H1 (cell line): ENCODE measurements around the gene AURKB. TPM values are rescaled to one million over a fixed set of nuclear protein-coding genes. Genes with fewer than 3 reads are reported as not detected.
"Not testable (repeated sequence)": the region's sequence is repeated elsewhere in the genome, so short reads cannot be mapped to it uniquely, and the experiment has no call there.

Source experiments
- CTCF ChIA-PET: fragments of 300-600 bp; sonication (Branson Sonifier 250); formaldehyde crosslinking; loops from one replicate; lab custom pipeline; 2021; ENCODE audit not compliant: partially characterized antibody; lab: Charles Lee
- POLR2A ChIA-PET: fragments of 300-600 bp; sonication (Branson Sonifier 250); formaldehyde crosslinking; loops from one replicate; lab custom pipeline; 2021; ENCODE audit warnings: inconsistent platforms; ENCODE audit not compliant: partially characterized antibody; lab: Charles Lee
- DNase-seq, 2 experiments: peaks; one replicate each; pipeline versions ENCODE4 v3.0.0 to v3.0.0-alpha.2; 2010 to 2022; ENCODE audit warnings: low spot score in 2 of 2, low read depth in 1 of 2, mixed read lengths in 1 of 2
- FAIRE-seq: peaks from 2 replicates; lab custom pipeline; 2011; peaks lifted over from hg19 to GRCh38; lab: Jason Lieb, UNC
- H2AFZ ChIP-seq: 2 replicates; pipeline ENCODE4 v1.8.1; 2012; ENCODE audit warnings: low read length, inconsistent platforms
- H2AK5ac ChIP-seq: 2 replicates; pipeline ENCODE4 v1.6.1; 2013; ENCODE audit warnings: low read depth, low read length
- H2BK120ac ChIP-seq: replicated peaks from 2 replicates; pipeline ENCODE3; 2013; ENCODE audit warnings: low read depth, low read length, inconsistent platforms
- H2BK12ac ChIP-seq: 2 replicates; pipeline ENCODE4 v1.6.1; 2013; ENCODE audit warnings: low read depth, low read length
- H2BK15ac ChIP-seq: 2 replicates; pipeline ENCODE4 v1.6.1; 2013; ENCODE audit warnings: low read length
- H2BK20ac ChIP-seq: 2 replicates; pipeline ENCODE4 v1.6.1; 2013; ENCODE audit warnings: low read length
- H2BK5ac ChIP-seq: 2 replicates; pipeline ENCODE4 v1.6.1; 2013; ENCODE audit warnings: low read depth, low read length
- H3K14ac ChIP-seq: 2 replicates; pipeline ENCODE4 v1.6.1; 2013; ENCODE audit warnings: inconsistent platforms; ENCODE audit not compliant: insufficient read length
- H3K18ac ChIP-seq: 2 replicates; pipeline ENCODE4 v1.6.1; 2013; ENCODE audit warnings: low read length; ENCODE audit errors: extremely low read depth
- H3K23ac ChIP-seq: 2 replicates; pipeline ENCODE4 v1.6.1; 2013; ENCODE audit warnings: inconsistent platforms; ENCODE audit not compliant: insufficient read length
- H3K23me2 ChIP-seq: 2 replicates; pipeline ENCODE4 v1.6.1; 2013; ENCODE audit warnings: low read depth, low read length
- H3K27ac ChIP-seq: 2 replicates; pipeline ENCODE4 v1.6.1; 2011; ENCODE audit warnings: low read depth, low read length, inconsistent platforms
- H3K27me3 ChIP-seq, 4 experiments: replicated peaks in 1 of 4; 1 replicate in 1 of 4; 2 replicates in 3 of 4; pipeline versions ENCODE4 v1.6.1 to v1.8.1; 2011 to 2013; ENCODE audit warnings: low read length in 3 of 4, mild to moderate bottlenecking in 3 of 4, inconsistent platforms in 2 of 4, mixed read lengths in 2 of 4, moderate library complexity in 1 of 4; ENCODE audit not compliant: control insufficient read depth in 3 of 4, insufficient read depth in 3 of 4; ENCODE audit errors: extremely low read depth in 1 of 4
- H3K36me3 ChIP-seq, 4 experiments: 2 replicates each; pipeline versions ENCODE4 v1.6.1 to v1.8.1; 2011 to 2013; ENCODE audit warnings: mild to moderate bottlenecking in 4 of 4, low read length in 3 of 4, moderate library complexity in 2 of 4, control low read depth in 1 of 4, inconsistent platforms in 1 of 4; ENCODE audit not compliant: insufficient read depth in 4 of 4, control insufficient read depth in 2 of 4
- H3K4ac ChIP-seq: replicated peaks from 2 replicates; pipeline ENCODE3; 2013; ENCODE audit warnings: low read length, low read depth, mixed read lengths, inconsistent platforms; ENCODE audit not compliant: insufficient read length
- H3K4me1 ChIP-seq, 4 experiments: replicated peaks in 1 of 4; 1 replicate in 1 of 4; 2 replicates in 3 of 4; pipeline versions ENCODE4 v1.6.1 to v1.8.1; 2011 to 2013; ENCODE audit warnings: low read length in 3 of 4, inconsistent platforms in 2 of 4, mixed read lengths in 1 of 4; ENCODE audit not compliant: insufficient read depth in 4 of 4, control insufficient read depth in 3 of 4
- H3K4me2 ChIP-seq, 2 experiments: 2 replicates each; pipeline versions ENCODE4 v1.6.1 to v1.8.1; 2011 to 2013; ENCODE audit warnings: low read depth in 2 of 2, low read length in 2 of 2, control low read depth in 1 of 2, inconsistent platforms in 1 of 2, mild to moderate bottlenecking in 1 of 2; ENCODE audit not compliant: insufficient read depth in 1 of 2
- H3K4me3 ChIP-seq, 4 experiments: fragments of 200-600, 300-600 bp in 1 of 4; sonication (generic), shearing (Covaris generic), sonication (Bioruptor Twin) in 1 of 4; 2 replicates each; pipeline versions ENCODE4 v1.5.1 to v1.8.1; 2011 to 2016; ENCODE audit warnings: low read length in 4 of 4, low read depth in 3 of 4, control low read depth in 2 of 4, inconsistent platforms in 2 of 4, mild to moderate bottlenecking in 2 of 4, mixed read lengths in 1 of 4, moderate library complexity in 1 of 4; ENCODE audit not compliant: insufficient read depth in 2 of 4; ENCODE audit errors: extremely low read depth in 1 of 4
- H3K56ac ChIP-seq: replicated peaks from 2 replicates; pipeline ENCODE3; 2013; ENCODE audit warnings: low read depth, mild to moderate bottlenecking, mixed read lengths, low read length, inconsistent platforms; ENCODE audit not compliant: insufficient read length
- H3K79me1 ChIP-seq: 2 replicates; pipeline ENCODE4 v1.6.1; 2013; ENCODE audit warnings: low read depth, low read length, control low read depth
- H3K79me2 ChIP-seq, 2 experiments: 2 replicates each; pipeline versions ENCODE4 v1.6.1 to v1.8.1; 2012 to 2013; ENCODE audit warnings: low read length in 2 of 2, mild to moderate bottlenecking in 2 of 2, inconsistent platforms in 1 of 2; ENCODE audit not compliant: insufficient read depth in 2 of 2, control insufficient read depth in 1 of 2
- H3K9ac ChIP-seq, 4 experiments: replicated peaks in 1 of 4; 1 replicate in 1 of 4; 2 replicates in 3 of 4; pipeline versions ENCODE4 v1.6.1 to v1.8.1; 2011 to 2013; ENCODE audit warnings: low read depth in 3 of 4, low read length in 3 of 4, control low read depth in 2 of 4, mild to moderate bottlenecking in 2 of 4, moderate library complexity in 2 of 4, inconsistent platforms in 1 of 4; ENCODE audit errors: extremely low read depth in 1 of 4
- H3K9me3 ChIP-seq, 2 experiments: 2 replicates each; pipeline versions ENCODE4 v1.6.1 to v1.8.1; 2012 to 2013; ENCODE audit warnings: mild to moderate bottlenecking in 2 of 2, moderate library complexity in 2 of 2, control low read depth in 1 of 2, inconsistent platforms in 1 of 2, low read depth in 1 of 2, low read length in 1 of 2, mixed read lengths in 1 of 2; ENCODE audit not compliant: insufficient read depth in 2 of 2
- H4K20me1 ChIP-seq, 2 experiments: replicated peaks in 1 of 2; 2 replicates each; pipeline versions ENCODE3 to v1.8.1; 2011 to 2013; ENCODE audit warnings: inconsistent platforms in 2 of 2, low read length in 2 of 2, mild to moderate bottlenecking in 1 of 2; ENCODE audit not compliant: insufficient read depth in 2 of 2, control insufficient read depth in 1 of 2
- H4K5ac ChIP-seq: 2 replicates; pipeline ENCODE4 v1.6.1; 2013; ENCODE audit warnings: low read length, low read depth, mixed read lengths, inconsistent platforms; ENCODE audit not compliant: insufficient read length
- H4K8ac ChIP-seq: 2 replicates; pipeline ENCODE4 v1.8.0; 2013; ENCODE audit warnings: mild to moderate bottlenecking, moderate library complexity, low read length, inconsistent platforms; ENCODE audit not compliant: insufficient read depth; ENCODE audit errors: extremely low read depth
- H4K91ac ChIP-seq: replicated peaks from 2 replicates; pipeline ENCODE3; 2013; ENCODE audit warnings: low read length, mixed read lengths, inconsistent platforms; ENCODE audit not compliant: insufficient read length
- CREB1 ChIP-seq: IDR thresholded peaks from 2 replicates; pipeline ENCODE4 v1.6.1; 2012; ENCODE audit warnings: inconsistent platforms
- GABPA ChIP-seq: IDR thresholded peaks from 2 replicates; pipeline ENCODE4 v1.6.1; 2011; ENCODE audit warnings: mild to moderate bottlenecking, low read length, moderate library complexity, borderline replicate concordance; ENCODE audit not compliant: insufficient read depth
- KDM4A ChIP-seq: IDR thresholded peaks from one replicate; pipeline ENCODE4 v1.7.1; 2012; ENCODE audit warnings: low read depth, mild to moderate bottlenecking, moderate library complexity, low read length, inconsistent platforms; ENCODE audit not compliant: severe bottlenecking
- POU5F1 ChIP-seq: IDR thresholded peaks from 2 replicates; pipeline ENCODE4 v1.6.1; 2011; ENCODE audit warnings: low read depth, mild to moderate bottlenecking, low read length, moderate library complexity
- TEAD4 ChIP-seq: IDR thresholded peaks from 2 replicates; pipeline ENCODE4 v1.6.1; 2012; ENCODE audit warnings: low read depth, low read length, inconsistent platforms, mixed read lengths
- WGBS, 2 experiments: shearing (Covaris generic) in 1 of 2; methylation state at CpG; one replicate each; pipeline versions ENCODE4 v1.1.6 to v1.1.7; 2013 to 2015; ENCODE audit warnings: low lambda C conversion rate in 2 of 2, mixed read lengths in 2 of 2, inconsistent platforms in 1 of 2, low coverage in 1 of 2, missing lambda C conversion rate in 1 of 2; ENCODE audit not compliant: insufficient replicate concordance in 2 of 2, insufficient coverage in 1 of 2, insufficient read length in 1 of 2; ENCODE audit errors: extremely low coverage in 1 of 2, missing lambda C conversion rate in 1 of 2; 5-methylcytosine and 5-hydroxymethylcytosine counted together
- polyA plus RNA-seq, 7 experiments: library from polyadenylated mRNA; depleted of rRNA in 3 of 7; stranded (reverse) in 5 of 7; unstranded in 2 of 7; fragments of >200 nt in 5 of 7; fragments of 200-250 nt in 2 of 7; gene quantifications; 1 replicate in 5 of 7; 2 replicates in 1 of 7; 4 replicates in 1 of 7; pipeline versions ENCODE4 v1.2.1 to v1.2.3, GENCODE V29; 2011 to 2013; ENCODE audit warnings: missing spikeins in 2 of 7, mixed read lengths in 2 of 7
- total RNA-seq: library from RNA; stranded (reverse); fragmentation: NEBNext Ultra II Directional; extraction: Animal tissue kit (Norgen Biotek cat#: 25700); gene quantifications from 2 replicates; pipeline ENCODE4 v1.2.1, GENCODE V29; 2021

The AURKB gene
- total and polyA plus RNA-seq, 2 of the 8 experiments (the other 6 are each of a cell fraction or from before 2014, with no cell fraction given) = 102 to 160 TPM

DNA sequence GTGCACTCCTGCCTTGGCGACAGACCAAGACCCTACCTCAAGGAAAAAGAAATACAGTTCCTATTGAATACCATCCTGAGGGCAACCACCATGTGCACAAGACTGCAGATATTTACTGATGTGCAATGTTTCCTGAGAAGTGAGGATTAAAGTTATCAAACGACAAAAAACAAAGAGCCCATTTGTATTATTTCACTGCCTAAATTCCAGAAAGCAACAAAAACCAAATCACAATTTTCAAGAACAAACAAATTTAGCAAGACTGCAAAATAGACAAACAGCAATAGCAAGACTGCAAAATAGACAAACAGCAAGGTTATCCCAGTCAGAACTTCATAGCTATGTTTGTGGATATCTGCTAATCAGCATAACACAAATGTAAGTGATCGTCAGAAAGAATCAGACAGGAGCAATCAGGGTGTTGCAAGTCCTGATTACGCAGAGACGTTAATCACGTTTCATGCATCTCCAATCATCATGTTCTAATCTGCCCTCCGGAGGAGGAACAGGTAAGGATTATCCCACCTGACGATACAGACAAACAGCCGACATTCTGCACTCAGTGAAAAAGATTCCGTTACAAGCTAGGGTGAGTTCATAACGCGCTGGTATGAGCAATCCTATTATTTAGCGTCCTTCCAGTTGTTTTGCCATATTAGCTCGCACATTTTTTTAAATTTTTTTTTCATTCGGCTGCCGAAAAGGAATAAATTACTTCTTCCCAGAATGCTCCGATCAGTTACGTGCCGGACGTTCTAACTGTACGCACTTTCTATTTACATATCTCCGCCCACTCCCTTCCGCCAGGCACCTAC lies 37.1 kb downstream of the AURKB start (continued):
- TF ChIP-seq POU5F1 = peak; percentile 36; the same call in 1 of the 2 replicates
- peak; percentile 26 for TF ChIP-seq KDM4A
- no peak for TF ChIP-seq GABPA
- no peak; the same call in none of the 2 replicates for TF ChIP-seq CREB1
- TF ChIP-seq TEAD4 = peak; percentile 58; the same call in 1 of the 2 replicates

DNA sequence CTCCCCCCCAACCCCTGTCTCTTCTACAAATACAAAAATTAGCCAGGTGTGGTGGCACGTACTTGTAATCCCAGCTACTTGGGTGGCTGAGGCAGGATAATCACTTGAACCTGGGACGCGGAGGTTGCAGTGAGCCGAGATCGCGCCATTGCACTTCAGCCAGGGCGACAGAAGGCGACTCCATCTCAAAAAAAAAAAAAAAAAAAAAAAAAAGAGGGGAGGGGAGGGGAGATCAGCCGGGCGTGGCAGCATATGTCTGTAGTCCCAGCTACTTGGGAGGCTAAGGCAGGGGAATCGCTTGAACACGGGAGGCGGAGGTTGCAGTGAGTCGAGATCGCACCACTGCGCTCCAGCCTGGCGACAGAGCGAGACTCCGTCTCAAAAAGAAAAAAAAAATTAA lies 40.2 kb downstream of the AURKB start:
- not testable (repeated sequence) for H3K27ac ChIP-seq, H3K4ac ChIP-seq, H3K4me3 ChIP-seq, H3K9me3 ChIP-seq, H3K23me2 ChIP-seq, H3K18ac ChIP-seq, H3K4me2 ChIP-seq, H3K23ac ChIP-seq, H2BK120ac ChIP-seq, H3K79me1 ChIP-seq, DNase-seq, H3K4me1 ChIP-seq, H4K5ac ChIP-seq, H2BK12ac ChIP-seq, H4K91ac ChIP-seq, H3K27me3 ChIP-seq, H3K56ac ChIP-seq, FAIRE-seq, H2BK5ac ChIP-seq, H2BK15ac ChIP-seq, H2AFZ ChIP-seq, H3K14ac ChIP-seq, H3K9ac ChIP-seq, H3K79me2 ChIP-seq, H2BK20ac ChIP-seq, H2AK5ac ChIP-seq, H4K20me1 ChIP-seq, H3K36me3 ChIP-seq, H4K8ac ChIP-seq
- WGBS, 2 experiments = 93% methylated on average over 17 of the region's 19 CpGs; no CpG with 5 or more reads in 1 of the 2 experiments
- POLR2A ChIA-PET = interaction anchor here (0.6 to 9.3 kb wide), 5 partner anchors 9 to 212 kb away, joined by 3 to 289 read pairs (median 3); partner anchors contain the start of gene VAMP2
- CTCF ChIA-PET = interaction anchor here (0.8 to 2.0 kb wide), 4 partner anchors 10 to 37 kb away, joined by 3 to 8 read pairs (median 4); no protein-coding TSS in a partner anchor
